Skeletal muscle satellite cell (primary cell): ENCODE results near the gene SEMA5A.

Source experiments
- H3K27me3 ChIP-seq: 2 replicates; pipeline ENCODE4 v1.7.0; 2013; ENCODE audit warnings: low read length; ENCODE audit not compliant: control insufficient read depth, insufficient read depth
- H3K36me3 ChIP-seq: 2 replicates; pipeline ENCODE4 v1.7.0; 2013; ENCODE audit warnings: mild to moderate bottlenecking, control low read depth, low read length; ENCODE audit not compliant: insufficient read depth
- H3K4me1 ChIP-seq: 2 replicates; pipeline ENCODE4 v1.7.0; 2013; ENCODE audit warnings: low read length; ENCODE audit not compliant: control insufficient read depth, insufficient read depth
- H3K4me2 ChIP-seq: 2 replicates; pipeline ENCODE4 v1.7.0; 2013; ENCODE audit warnings: mild to moderate bottlenecking, low read length
- H3K4me3 ChIP-seq: 2 replicates; pipeline ENCODE4 v1.7.0; 2013; ENCODE audit warnings: low read length
- H3K9ac ChIP-seq: 2 replicates; pipeline ENCODE4 v1.7.0; 2013; ENCODE audit warnings: mild to moderate bottlenecking, low read depth, low read length, moderate library complexity
- H3K9me3 ChIP-seq: replicated peaks from 2 replicates; pipeline ENCODE4 v1.7.0; 2013; ENCODE audit warnings: mild to moderate bottlenecking, control low read depth, low read length

Gene SEMA5A

DNA sequence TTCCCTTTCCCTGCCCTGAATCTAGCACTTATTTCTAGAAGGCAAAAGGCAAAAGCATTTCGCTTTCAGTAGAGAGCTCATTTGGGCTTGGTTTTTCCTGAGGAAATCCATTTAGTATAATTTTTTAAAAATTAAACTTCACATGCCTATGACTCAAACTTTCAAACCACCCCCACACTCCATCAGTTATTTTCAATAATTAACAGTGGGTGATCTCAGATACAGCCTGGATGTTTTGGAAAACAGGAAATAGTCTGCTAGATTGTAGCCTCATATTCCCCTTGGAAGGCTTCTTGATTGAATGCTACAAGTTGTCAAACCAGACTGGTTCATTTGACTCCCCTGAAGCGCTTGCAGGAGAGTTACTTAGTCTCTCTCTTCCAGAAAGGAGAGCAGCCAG lies 40.6 kb downstream of the SEMA5A start:
- H3K9ac ChIP-seq = no peak overlapping the region
- H3K4me3 ChIP-seq = no peak overlapping the region
- no peaks in the 10 kb centered on the region for H3K27me3 ChIP-seq
- no peaks in the 10 kb centered on the region for H3K9me3 ChIP-seq
- no peak overlapping the region for H3K4me2 ChIP-seq
- H3K36me3 ChIP-seq = no peaks in the 10 kb centered on the region
- H3K4me1 ChIP-seq = peaks cover 15% of the 10 kb centered on the region

DNA sequence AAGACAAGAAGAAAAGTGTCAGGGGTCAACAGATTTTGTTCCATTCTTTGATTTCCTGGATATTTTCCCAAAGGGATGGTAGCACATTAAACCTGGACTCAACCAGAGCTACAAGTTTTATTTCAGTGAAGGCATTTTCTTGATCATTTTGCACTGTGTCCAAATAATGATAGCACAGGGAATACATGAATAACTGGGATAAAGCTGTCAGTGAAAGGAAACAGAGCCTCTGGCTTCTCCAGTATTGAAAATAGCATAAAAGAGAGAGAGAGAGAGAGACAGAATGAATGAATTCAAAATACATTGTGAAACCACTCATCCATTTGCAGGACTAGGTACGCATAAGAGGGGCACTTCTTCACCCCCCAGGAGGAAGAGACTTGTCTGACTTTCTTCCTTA lies 43.0 kb downstream of the SEMA5A start:
- Histone ChIP-seq H3K9me3 (no peaks in the 10 kb centered on the region), H3K4me3 (no peak overlapping the region), H3K9ac (no peak overlapping the region), H3K4me2 (no peak overlapping the region), H3K27me3 (no peaks in the 10 kb centered on the region), H3K4me1 (peaks cover 11% of the 10 kb centered on the region), H3K36me3 (no peaks in the 10 kb centered on the region)

DNA sequence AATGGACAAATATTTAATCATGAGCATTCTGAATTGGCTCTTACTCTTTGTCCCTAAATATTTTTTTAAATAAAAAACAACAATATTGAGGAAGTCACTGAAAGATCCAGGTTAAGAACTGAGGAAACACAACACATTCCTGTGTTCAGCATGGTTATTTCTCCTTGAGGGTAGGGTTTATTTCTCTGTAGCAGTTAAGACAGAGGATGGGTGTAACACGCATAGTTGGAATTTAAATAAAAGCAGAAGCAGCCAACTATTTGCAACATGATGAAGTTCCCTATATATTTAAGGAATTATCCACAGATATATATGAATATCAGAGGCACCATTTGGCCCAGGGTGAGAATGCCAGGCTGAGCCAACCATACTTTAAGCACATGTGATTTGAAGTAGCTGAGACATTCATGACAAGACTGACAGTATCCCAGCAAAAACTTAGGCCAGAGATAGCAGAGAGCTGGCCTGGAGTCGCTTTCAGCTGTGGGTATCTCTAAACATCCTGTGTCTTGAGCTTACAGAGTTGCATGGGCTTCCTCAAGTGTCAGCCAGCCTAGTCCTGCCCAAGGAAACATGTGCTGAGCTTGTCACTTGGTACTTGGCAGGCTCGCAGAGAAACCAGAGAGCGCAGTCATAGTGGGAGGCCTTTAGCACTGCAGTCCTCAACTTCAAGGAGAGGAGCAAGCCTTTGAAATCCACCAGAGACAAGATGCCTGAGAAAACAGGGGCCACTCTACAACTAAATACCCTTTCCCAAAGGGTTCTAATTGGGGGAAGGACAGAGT lies 43.6 kb downstream of the SEMA5A start:
- peaks cover 11% of the 10 kb centered on the region for H3K4me1 ChIP-seq
- no peaks in the 10 kb centered on the region for H3K36me3 ChIP-seq
- H3K4me2 ChIP-seq = no peak overlapping the region
- no peaks in the 10 kb centered on the region for H3K27me3 ChIP-seq
- no peak overlapping the region for H3K4me3 ChIP-seq
- H3K9ac ChIP-seq = no peak overlapping the region
- no peaks in the 10 kb centered on the region for H3K9me3 ChIP-seq

DNA sequence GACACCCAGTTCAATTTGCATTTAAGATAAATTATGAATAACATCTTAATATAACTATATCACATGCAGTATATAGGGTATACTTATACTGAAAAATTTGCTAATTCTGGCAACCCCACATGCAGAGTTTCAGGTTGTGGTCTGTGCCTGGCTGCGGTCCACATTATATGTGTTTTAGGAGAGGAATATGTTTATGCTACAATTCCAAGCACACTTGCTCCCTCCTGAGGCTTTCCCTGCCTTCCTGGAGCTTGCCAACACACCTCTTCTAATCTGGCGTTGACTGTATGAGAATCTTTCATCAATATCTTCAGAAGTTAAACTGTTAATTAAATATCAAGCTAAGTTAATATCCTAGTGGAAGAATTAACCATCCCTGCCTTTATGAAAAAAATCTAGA lies 45.2 kb downstream of the SEMA5A start:
- Histone ChIP-seq H3K4me2 (no peak overlapping the region), H3K9me3 (no peaks in the 10 kb centered on the region)

DNA sequence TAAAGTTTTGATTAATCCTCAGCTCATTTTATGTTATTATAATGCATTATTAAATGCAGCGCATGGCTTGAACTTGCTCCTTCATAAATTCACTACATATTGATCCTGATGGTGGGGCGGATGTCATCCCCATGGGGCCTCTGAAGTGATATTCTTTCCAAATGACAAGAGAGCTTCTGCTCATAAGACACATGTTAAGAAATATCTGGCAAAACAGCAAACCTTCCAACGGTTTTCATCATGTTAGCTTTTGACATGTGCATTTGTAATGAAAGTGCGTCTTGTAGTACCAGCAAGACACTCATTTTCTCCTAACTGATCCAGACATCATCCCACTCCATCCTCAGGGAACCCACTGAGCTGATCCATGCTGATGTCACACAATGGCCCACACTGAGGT lies 45.7 kb downstream of the SEMA5A start:
- Histone ChIP-seq H3K9ac (no peak overlapping the region), H3K9me3 (no peaks in the 10 kb centered on the region), H3K4me2 (no peak overlapping the region), H3K27me3 (no peaks in the 10 kb centered on the region), H3K4me1 (peaks cover 6% of the 10 kb centered on the region), H3K4me3 (no peak overlapping the region), H3K36me3 (no peaks in the 10 kb centered on the region)

More for the DNA sequence above, 45.2 kb downstream of the SEMA5A start:
- H3K4me3 ChIP-seq = no peak overlapping the region
- H3K4me1 ChIP-seq = peaks cover 11% of the 10 kb centered on the region
- no peak overlapping the region for H3K9ac ChIP-seq
- no peaks in the 10 kb centered on the region for H3K36me3 ChIP-seq
- H3K27me3 ChIP-seq = no peaks in the 10 kb centered on the region

DNA sequence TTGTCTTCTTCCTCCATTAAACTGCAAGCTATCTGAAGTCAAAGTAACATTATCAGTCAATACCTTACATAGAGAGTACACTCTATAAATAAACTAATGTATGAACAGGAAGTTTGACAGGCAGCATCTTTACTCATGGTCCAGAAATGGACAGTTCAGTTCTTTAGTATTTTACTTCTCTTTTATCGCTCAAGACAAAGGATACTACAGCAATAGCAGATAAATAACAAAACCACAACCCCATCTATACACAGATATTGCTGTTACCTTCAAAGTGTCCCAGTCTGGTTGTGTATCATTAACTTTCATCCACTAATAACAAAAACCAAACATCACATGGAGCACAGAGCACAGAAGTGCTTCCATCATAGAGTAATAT lies 46.4 kb downstream of the SEMA5A start:
- no peaks in the 10 kb centered on the region for H3K4me1 ChIP-seq
- no peak overlapping the region for H3K4me3 ChIP-seq
- H3K27me3 ChIP-seq = no peaks in the 10 kb centered on the region
- H3K9me3 ChIP-seq = no peaks in the 10 kb centered on the region
- no peaks in the 10 kb centered on the region for H3K36me3 ChIP-seq
- no peak overlapping the region for H3K9ac ChIP-seq
- no peak overlapping the region for H3K4me2 ChIP-seq

DNA sequence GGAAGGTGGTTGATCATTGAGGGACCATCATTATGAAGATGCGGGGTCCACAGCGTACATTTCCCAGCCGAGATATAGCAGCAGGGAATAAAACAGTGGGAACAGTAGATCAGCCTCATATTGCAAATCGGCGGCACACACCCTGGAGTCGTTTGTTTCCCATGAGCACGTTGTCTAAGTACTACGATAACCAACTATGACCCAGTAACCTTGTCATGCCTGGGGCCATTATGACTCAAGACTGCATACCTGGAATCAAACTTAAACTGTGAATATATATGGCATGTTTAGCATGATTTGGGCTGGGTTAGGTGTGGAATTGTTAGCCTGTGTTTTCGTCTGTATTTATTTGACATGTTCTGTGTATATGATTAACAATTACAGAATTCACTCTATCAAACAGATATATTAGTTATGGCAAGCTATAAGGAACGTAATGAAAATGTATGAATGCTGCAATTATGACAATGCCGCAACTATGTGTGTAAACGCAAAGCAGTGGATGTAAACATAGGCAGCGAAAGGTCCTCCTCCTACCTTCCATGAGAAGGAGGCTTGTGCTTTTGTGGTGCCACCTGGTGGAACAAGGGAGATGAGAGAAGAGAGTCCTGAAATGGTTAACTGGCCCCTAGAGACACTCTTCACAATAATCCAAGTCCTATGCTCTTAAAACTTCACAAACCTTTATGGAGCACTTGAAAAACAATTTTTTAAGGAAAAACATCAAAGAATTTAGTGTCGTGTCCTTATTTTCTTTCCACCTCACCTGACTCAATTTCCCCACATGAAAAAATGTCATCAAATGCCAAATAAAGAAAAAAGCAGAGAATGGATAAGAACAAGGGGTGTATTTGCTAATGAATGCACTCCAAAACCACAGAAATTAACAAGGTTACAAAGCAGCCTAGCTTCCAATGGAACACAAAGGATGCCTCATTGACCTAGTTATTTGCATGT lies 47.1 kb downstream of the SEMA5A start:
- Histone ChIP-seq H3K4me1 (no peaks in the 10 kb centered on the region), H3K9me3 (no peaks in the 10 kb centered on the region), H3K4me3 (no peak overlapping the region), H3K36me3 (no peaks in the 10 kb centered on the region), H3K27me3 (no peaks in the 10 kb centered on the region), H3K4me2 (no peak overlapping the region), H3K9ac (no peak overlapping the region)

DNA sequence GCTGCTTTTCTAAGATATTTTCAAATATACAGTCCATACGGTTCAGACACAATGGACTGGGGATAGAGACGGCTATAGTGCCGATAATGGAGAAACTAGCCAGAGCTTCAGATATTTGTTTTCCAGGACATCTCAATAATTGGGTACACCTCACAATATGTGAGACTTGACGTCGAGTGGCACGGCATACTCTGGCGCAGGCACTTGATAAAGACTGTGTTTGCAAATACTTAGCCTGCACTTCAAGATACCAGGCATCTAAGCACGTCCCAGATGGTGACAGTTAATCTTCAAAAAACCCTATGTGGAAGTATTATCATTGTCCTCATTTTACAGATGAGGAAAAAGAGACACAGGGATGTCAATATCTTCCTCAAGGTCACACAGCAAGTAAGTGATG lies 48.5 kb downstream of the SEMA5A start:
- no peak overlapping the region for H3K4me2 ChIP-seq
- no peak overlapping the region for H3K9ac ChIP-seq
- H3K4me3 ChIP-seq = no peak overlapping the region
- H3K9me3 ChIP-seq = no peaks in the 10 kb centered on the region
- H3K4me1 ChIP-seq = no peaks in the 10 kb centered on the region
- no peaks in the 10 kb centered on the region for H3K36me3 ChIP-seq
- no peaks in the 10 kb centered on the region for H3K27me3 ChIP-seq

DNA sequence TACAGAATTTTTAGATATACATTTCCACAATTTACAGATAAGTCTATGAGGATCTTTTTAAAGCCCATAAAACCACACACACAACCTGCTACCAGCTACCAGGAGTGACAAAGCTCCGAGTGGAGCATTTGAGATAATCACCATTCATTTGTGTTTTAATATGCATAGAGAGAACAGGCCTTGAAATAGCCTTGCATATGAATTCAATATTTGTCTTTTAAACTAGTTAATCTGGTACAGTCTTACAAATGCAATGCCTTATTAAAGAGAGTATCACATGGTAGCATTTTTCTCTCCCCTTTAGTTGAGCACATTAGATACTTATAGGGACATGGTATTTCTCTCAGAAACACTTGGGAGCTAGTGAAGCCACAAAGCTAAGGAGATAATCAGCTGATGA lies 49.1 kb downstream of the SEMA5A start:
- Histone ChIP-seq H3K36me3 (no peaks in the 10 kb centered on the region), H3K27me3 (no peaks in the 10 kb centered on the region), H3K4me3 (no peak overlapping the region), H3K4me2 (no peak overlapping the region), H3K9me3 (no peaks in the 10 kb centered on the region), H3K9ac (no peak overlapping the region), H3K4me1 (no peaks in the 10 kb centered on the region)

DNA sequence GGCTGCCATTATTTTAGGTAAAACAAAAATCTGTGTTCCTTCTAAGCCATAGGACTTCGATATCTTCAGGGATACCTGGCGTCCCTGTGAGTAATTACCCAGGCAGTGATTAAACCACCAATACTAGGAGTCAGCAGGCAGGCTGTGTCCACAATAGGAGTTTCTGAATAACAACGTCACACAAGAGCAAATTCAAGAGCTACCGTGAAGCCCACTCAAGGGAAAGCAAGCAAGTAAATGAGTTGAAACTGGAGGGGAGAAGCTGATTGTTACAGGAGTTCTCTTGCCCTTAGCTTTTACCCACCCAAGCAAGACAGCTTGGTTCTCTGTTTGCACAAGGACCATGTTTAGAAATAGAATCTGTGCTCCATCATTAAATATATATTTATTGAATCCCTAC lies 50.8 kb downstream of the SEMA5A start:
- Histone ChIP-seq H3K4me1 (no peaks in the 10 kb centered on the region), H3K9me3 (no peaks in the 10 kb centered on the region), H3K27me3 (no peaks in the 10 kb centered on the region), H3K4me2 (no peak overlapping the region), H3K4me3 (no peak overlapping the region), H3K36me3 (no peaks in the 10 kb centered on the region), H3K9ac (no peak overlapping the region)

DNA sequence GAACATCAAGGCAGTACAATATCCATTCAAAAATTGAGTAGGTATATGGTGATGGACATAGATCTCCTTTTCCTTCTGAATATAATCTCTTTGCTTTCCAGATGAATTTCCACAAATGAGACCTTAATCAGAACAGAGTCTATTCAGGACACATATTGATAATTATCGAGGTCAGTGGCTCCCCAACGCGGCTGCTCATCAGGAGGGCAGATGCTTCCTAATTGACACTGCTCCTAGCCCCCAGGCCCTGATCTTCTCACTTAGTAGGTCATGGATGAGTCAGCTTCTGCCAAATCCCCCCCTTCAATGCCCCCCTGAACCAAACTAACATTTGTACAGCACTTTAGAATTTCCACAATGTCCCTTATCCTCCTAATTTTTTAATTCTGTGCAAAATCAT lies 51.6 kb downstream of the SEMA5A start:
- Histone ChIP-seq H3K27me3 (no peaks in the 10 kb centered on the region), H3K36me3 (no peaks in the 10 kb centered on the region), H3K4me3 (no peak overlapping the region), H3K9me3 (no peaks in the 10 kb centered on the region), H3K4me1 (no peaks in the 10 kb centered on the region), H3K4me2 (no peak overlapping the region), H3K9ac (no peak overlapping the region)
